ENCODE measurements around the gene CCDC178.
"Not testable (repeated sequence)": the region's sequence is repeated elsewhere in the genome, so short reads cannot be mapped to it uniquely, and the experiment has no call there.

CCDC178 gene

GRCh38 chr18:33355263-33355662, 85.3 kb downstream of the CCDC178 start:
- no peak for DNase-seq (ENCODE audit: low read depth)

DNA sequence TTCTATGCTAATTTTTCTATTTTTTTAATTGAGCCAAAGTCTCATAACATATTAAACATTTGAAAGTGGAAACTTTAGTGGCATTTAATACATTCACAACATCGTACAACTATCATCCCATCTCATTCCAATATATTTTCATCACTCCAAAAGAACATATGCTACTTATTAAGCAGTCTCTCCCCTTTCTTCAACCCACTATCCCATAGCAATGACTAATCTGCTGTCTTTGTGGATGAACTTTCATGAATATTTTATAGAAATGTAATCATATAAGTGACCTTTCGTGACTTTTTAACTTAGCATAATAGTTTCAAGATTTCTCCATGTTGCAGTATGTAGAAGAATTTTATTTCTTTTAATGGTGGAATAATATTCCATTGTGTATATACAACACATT, 90.3 kb downstream of the CCDC178 start:
- DNase-seq (ENCODE audit: low read depth) = no peak

DNA sequence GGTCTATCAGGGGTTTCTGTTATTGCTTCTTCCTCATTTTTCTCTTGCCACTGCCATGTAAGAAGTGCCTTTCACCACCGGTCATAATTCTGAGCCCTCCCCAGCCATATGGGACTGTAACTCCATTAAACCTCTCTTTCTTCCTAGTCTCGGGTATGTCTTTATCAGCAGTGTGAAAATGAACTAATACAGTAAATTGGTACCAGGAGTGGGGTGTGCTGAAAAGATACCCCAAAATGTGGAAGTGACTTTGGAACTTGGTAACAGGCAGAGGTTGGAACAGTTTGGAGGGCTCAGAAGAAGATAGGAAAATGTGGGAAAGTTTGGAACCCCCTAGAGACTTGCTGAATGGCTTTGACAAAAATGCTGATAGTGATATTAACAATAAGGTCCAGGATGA, 100.8 kb downstream of the CCDC178 start:
- DNase-seq (ENCODE audit: low read depth) = not testable (repeated sequence)

GRCh38 chr18:33334781-33335180, 105.7 kb downstream of the CCDC178 start:
- no peak for DNase-seq (ENCODE audit: low read depth)

GRCh38 chr18:33330711-33331110, 109.8 kb downstream of the CCDC178 start:
- DNase-seq (ENCODE audit: low read depth) = no peak

GRCh38 chr18:33326975-33327374, 113.5 kb downstream of the CCDC178 start:
- no peak for DNase-seq (ENCODE audit: low read depth)

- DNase-seq (ENCODE audit: low read depth) = no peak
Observed at GRCh38 chr18:33317640-33318039, 122.9 kb downstream of the CCDC178 start.

GRCh38 chr18:33316146-33316587, 124.4 kb downstream of the CCDC178 start:
- DNase-seq (ENCODE audit: low read depth) = no peak

DNA sequence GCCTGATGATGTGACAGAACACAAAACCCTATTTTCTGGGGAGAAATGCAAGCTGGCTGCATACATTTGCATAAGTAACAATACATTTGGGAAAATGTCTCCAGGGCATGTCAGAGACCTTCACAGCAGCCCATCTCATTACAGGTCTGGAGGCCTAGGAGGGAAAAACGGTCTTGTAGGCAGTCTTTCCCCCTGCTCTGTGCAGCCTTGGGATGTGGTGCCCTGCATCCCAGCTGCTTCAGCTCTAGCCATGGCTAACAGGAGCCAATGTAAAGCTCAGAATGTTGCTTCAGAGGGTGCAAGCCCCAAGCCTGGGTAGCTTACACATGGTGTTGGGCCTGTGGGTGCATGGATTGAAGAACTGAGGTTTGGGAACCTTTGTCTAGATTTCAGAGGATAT, 133.0 kb downstream of the CCDC178 start:
- DNase-seq (ENCODE audit: low read depth) = no peak

DNA sequence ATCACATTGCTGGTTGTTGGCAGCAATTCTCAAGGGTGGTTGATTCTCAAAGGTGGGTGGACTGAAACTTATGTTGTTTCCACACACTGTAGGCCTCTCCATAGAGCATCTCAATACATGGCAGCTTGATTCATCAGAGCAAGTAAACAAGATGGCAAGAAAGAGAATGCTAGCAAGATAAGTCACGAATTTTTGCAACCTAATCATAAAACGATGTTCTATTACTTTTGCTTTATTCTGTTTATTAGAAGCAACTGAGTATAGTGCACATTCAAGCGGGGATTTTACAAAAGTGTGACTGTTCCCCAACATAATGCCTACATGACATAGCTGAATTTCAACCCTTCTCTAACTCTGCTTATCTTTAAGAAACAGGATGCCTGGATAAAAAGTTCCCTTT, 136.2 kb downstream of the CCDC178 start:
- DNase-seq (ENCODE audit: low read depth) = no peak

GRCh38 chr18:33291539-33291938, 149.0 kb downstream of the CCDC178 start:
- DNase-seq (ENCODE audit: low read depth) = no peak

GRCh38 chr18:33288082-33288716, 152.3 kb downstream of the CCDC178 start:
- DNase-seq (ENCODE audit: low read depth) = no peak

DNA sequence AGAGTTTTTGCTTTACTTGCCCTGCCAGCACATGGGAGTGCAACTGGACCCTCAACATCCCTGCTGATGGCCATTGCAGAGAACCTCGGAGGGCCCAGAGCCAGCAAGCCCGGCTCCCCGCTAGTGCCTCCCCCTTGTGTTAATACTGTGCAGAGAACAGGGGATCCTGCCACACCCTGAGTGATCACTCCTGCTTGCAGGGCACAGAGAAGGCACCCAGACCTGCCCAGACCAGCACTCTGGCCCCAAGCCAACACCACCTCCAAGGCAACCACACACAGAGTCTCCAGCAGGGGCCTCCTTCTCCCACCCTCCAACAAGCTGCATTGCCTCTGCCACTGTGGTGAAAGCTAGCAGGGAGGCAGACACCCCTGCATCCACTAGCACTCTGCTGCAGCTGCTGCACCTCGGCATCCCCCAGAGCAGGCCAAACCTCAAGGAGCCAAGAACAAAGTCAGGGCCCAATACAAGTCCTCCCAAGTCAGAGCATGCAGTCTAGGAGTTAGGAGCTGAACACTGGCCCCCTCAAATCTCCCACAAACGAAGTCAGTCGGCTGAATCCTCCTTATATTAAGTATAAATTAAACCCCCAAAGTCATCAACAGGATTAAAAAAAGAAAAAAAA, 157.7 kb downstream of the CCDC178 start:
- no peak for DNase-seq (ENCODE audit: low read depth)

DNA sequence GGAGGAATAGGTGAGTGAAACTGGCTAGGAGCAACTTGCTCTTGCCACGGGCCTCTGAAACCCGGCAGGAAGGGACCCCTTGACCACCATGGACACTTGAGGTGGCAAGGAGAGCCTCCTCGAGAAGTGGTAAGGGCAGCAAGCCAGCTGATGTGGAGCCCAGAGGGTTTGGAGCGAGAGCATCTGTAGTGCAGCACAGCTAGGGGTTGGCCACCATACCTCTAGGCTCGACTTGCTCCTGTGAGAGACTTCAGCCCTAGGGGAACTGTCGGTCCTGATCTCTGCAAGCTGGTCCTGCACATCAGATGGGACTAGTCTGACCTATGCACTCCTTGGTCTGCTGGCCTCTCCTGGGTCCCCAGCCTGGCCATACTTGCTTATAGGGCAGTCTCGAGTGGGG, 158.4 kb downstream of the CCDC178 start:
- DNase-seq (ENCODE audit: low read depth) = no peak

DNA sequence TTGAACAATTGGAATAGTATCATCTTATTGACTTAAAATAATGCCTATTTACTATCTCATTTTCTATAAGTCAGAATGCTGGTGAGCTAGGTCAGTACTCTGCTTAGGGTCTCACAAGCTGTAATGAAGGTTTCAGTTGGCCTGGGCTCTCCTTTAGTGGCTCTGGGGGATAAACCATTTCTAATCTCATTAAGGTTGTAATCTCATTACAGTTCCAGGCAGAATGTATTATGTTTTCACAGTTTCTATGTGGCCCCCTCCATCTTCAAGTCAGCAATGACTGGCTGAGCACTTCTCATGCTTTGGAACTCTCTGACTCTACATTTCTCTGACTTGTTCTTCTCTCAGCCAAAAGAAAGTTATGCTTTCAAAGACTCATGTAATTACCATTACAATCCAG, 163.1 kb downstream of the CCDC178 start:
- DNase-seq (ENCODE audit: low read depth) = no peak

- DNase-seq (ENCODE audit: low read depth) = no peak
Observed at GRCh38 chr18:33275843-33276242, 164.7 kb downstream of the CCDC178 start.

GRCh38 chr18:33270297-33270696, 170.2 kb downstream of the CCDC178 start:
- DNase-seq (ENCODE audit: low read depth) = no peak

DNA sequence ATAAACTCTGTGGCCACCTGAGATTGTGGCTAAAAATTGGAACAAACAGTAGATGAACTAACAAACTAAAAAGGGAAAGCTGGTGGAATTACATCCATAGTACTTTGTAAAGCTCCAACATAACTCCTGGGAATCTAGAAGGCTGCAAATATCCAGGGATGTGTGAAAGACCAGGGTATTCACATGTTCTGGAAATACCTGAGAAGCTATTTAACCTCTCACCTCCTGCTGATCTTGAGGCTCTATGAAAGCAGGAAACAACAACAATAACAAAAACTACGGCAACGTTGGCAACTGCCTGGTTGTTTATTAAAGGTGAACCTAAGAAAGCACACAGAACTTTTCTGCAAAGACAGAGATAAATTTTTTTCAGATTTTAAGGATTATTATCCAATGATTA, 171.3 kb downstream of the CCDC178 start:
- DNase-seq (ENCODE audit: low read depth) = no peak

- no peak for DNase-seq (ENCODE audit: low read depth)
Observed at GRCh38 chr18:33264566-33264965, 176.0 kb downstream of the CCDC178 start.

DNA sequence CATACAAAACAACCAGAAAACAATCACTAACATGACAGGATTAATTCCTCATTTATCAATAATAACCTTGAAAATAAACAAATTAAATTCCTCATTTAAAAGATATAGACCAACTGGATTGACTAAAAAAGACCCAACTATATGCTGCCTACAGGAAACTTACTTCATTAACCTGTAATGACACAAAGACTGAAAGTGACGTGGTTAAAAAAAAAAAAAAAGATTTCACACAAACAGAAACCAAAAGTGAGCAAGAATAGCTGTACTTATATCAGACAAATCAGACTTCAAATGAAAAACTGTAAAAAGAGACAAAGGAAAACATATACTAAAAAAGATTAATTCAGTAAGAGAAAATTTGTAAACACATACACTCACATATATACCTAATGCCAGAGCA, 201.2 kb downstream of the CCDC178 start:
- no peak for DNase-seq (ENCODE audit: low read depth)

- DNase-seq (ENCODE audit: low read depth) = no peak
Observed at GRCh38 chr18:33232318-33232626, 208.2 kb downstream of the CCDC178 start.

DNA sequence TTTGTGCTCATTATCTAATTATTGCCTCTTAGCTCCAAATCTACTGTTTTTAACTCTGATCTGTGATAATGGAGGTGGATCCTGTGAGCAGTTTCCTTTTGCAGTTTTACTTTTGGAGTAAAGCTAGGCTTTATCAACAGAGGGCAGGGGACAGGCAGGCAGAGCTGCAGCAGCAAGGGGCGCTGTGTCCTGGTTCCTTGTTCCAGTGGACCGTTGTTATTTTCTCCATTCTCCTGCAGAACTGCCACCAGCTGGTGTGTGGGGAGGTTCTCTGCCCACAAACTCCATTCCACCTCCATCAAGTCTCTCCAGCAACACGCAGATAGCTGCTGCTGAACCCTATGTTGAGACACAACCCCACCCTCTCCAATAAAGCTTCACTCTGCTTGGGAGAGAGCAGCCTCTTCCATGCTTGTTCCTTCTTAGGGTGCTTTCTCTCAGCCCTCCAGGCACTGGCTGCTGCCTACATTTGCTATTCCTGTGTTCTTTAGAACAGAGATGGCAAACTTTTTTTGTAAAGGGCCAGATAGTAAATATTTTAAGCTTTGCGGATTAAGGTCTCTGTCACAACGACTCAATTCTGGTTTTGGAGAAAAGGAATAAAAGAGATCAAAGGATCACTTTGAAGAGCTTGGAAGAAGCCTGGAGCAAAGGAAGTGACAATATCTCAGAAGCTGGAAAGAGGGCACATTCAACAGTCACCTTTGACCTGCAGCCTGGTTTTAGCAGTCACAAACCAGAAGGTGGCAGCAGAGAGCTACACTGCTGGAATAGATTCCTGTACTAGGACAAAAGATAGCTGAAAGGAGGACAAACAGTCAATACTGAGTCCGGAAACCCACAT, 208.8 kb downstream of the CCDC178 start:
- DNase-seq (ENCODE audit: low read depth) = no peak

GRCh38 chr18:33212363-33212762, 228.2 kb downstream of the CCDC178 start:
- no peak for DNase-seq (ENCODE audit: low read depth)

All from stimulated activated CD8-positive, alpha-beta memory T cell treated with anti-CD3 and anti-CD28 coated beads, Interleukin-12 subunit alpha, Interleukin-12 subunit beta, amount 100 ng/mL, for 1 hour (primary cell).